ENCODE results near the gene HK1. TPM values are rescaled to one million over a fixed set of nuclear protein-coding genes. Genes with fewer than 3 reads are reported as not detected.

Gene HK1
- total and polyA plus RNA-seq, 2 donors (not counting 1 experiment from before 2014, with no cell fraction given) = 24.7 to 40.8 TPM

DNA sequence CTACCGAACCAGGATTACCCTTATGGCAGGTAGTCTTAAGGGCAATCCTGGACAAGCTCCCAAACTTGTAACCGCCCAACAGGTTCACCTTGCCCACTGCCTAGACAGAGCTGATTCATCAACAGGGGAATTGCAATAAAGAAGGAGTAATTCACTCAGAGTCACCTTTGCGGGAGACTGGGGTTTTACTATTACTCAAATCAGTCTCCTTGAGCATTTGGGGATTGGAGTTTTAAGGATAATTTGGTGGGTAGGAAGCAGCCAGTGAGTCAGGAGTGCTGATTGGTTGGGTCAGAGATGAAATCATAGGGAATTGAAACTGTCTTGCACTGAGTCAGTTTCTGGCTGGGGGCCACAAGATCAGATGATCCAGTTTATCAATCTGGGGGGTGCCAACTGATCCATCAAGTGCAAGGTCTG is 25.3 kb downstream of the HK1 start:
- no peak overlapping the region for H2AFZ ChIP-seq (ENCODE audit: insufficient read depth, low read depth, low read length, poor library complexity, severe bottlenecking)
- TF ChIP-seq EZH2 (IDR thresholded peaks at IDR 0.05; ENCODE audit: borderline replicate concordance, insufficient read depth, low read depth, low read length, poor library complexity, severe bottlenecking) = no peak
- TF ChIP-seq, protein P1, sequence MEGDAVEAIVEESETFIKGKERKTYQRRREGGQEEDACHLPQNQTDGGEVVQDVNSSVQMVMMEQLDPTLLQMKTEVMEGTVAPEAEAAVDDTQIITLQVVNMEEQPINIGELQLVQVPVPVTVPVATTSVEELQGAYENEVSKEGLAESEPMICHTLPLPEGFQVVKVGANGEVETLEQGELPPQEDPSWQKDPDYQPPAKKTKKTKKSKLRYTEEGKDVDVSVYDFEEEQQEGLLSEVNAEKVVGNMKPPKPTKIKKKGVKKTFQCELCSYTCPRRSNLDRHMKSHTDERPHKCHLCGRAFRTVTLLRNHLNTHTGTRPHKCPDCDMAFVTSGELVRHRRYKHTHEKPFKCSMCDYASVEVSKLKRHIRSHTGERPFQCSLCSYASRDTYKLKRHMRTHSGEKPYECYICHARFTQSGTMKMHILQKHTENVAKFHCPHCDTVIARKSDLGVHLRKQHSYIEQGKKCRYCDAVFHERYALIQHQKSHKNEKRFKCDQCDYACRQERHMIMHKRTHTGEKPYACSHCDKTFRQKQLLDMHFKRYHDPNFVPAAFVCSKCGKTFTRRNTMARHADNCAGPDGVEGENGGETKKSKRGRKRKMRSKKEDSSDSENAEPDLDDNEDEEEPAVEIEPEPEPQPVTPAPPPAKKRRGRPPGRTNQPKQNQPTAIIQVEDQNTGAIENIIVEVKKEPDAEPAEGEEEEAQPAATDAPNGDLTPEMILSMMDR (IDR thresholded peaks at IDR 0.05) = no peak
- WGBS (ENCODE audit: insufficient coverage) = 88% methylated on average over 1 of the region's 3 CpGs
- ChIA-PET POLR2A (no interaction called here), CTCF (no interaction called here)
- H3K4me1 ChIP-seq (ENCODE audit: control insufficient read depth in 2 of 2, insufficient read depth in 2 of 2, low read length in 2 of 2) = no peaks in the 10 kb centered on the region
- no peaks in the 10 kb centered on the region for H3K79me2 ChIP-seq (ENCODE audit: control insufficient read depth, insufficient read depth, low read length)
- H3K9me3 ChIP-seq (ENCODE audit: control extremely low read depth in 1 of 3, control insufficient read depth in 2 of 3, insufficient read depth in 1 of 3, low read length in 2 of 3) = no peaks in the 10 kb centered on the region
- DNase-seq (no peak), ATAC-seq (ENCODE audit: low read depth) (no peak)
- no peak overlapping the region for H3K9ac ChIP-seq (ENCODE audit: low read length)
- H3K4me2 ChIP-seq (replicated peaks; ENCODE audit: low read depth, low read length, poor library complexity, severe bottlenecking) = no peak overlapping the region
- Mint-ChIP-seq H3K27me3 (peaks cover 3% of the 10 kb centered on the region), H3K4me1 (no peaks in the 10 kb centered on the region), H3K4me3 (no peak overlapping the region), H3K27ac (no peak overlapping the region), H3K9me3 (ENCODE audit: insufficient read depth) (no peaks in the 10 kb centered on the region)
- H4K20me1 ChIP-seq (ENCODE audit: control insufficient read depth, insufficient read depth, low read length, poor library complexity, severe bottlenecking) = no peaks in the 10 kb centered on the region
- no peak overlapping the region for H3K4me3 ChIP-seq (ENCODE audit: control extremely low read depth in 1 of 5, extremely low read depth in 1 of 5, insufficient read depth in 1 of 5, low read depth in 2 of 5, low read length in 4 of 5)
- intact Hi-C loops (cut with micrococcal nuclease) = no loop called here
- no peaks in the 10 kb centered on the region for H3K27me3 ChIP-seq (replicated peaks in 1 of 4; ENCODE audit: control extremely low read depth in 1 of 4, control insufficient read depth in 3 of 4, insufficient read depth in 4 of 4, low read length in 3 of 4)
- H3K36me3 ChIP-seq (replicated peaks in 1 of 2; ENCODE audit: control extremely low read depth in 1 of 2, control insufficient read depth in 1 of 2, extremely low read depth in 1 of 2, insufficient read depth in 2 of 2, low read length in 1 of 2) = no peaks in the 10 kb centered on the region
- no peak overlapping the region for H3K27ac ChIP-seq (ENCODE audit: low read length in 2 of 2)

DNA sequence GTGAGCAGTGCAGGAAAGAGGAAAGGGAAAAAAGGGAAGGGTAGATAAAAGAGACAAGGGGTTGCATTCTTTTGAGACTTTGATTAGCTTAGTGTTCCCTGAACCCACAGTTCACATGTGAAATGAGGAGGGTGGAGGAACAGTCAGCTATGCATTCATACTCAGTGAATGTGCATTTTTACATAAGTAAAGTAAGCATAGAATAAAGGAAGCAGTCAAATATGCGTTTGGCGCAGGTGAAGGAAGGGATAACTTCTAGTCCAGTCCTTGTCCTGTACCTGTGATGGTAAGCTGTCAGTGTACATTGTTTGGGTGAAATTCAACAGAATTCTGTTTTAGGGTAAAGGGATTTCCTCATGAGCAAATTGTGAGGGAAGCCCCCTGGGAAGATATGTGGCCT is 28.1 kb downstream of the HK1 start:
- Histone ChIP-seq H3K27me3 (replicated peaks in 1 of 4; ENCODE audit: control extremely low read depth in 1 of 4, control insufficient read depth in 3 of 4, insufficient read depth in 4 of 4, low read length in 3 of 4) (no peaks in the 10 kb centered on the region), H3K9ac (ENCODE audit: low read length) (no peak overlapping the region), H3K4me1 (ENCODE audit: control insufficient read depth in 2 of 2, insufficient read depth in 2 of 2, low read length in 2 of 2) (no peaks in the 10 kb centered on the region), H3K27ac (ENCODE audit: low read length in 2 of 2) (no peak overlapping the region), H3K4me3 (ENCODE audit: control extremely low read depth in 1 of 5, extremely low read depth in 1 of 5, insufficient read depth in 1 of 5, low read depth in 2 of 5, low read length in 4 of 5) (no peak overlapping the region), H3K9me3 (ENCODE audit: control extremely low read depth in 1 of 3, control insufficient read depth in 2 of 3, insufficient read depth in 1 of 3, low read length in 2 of 3) (no peaks in the 10 kb centered on the region), H3K4me2 (replicated peaks; ENCODE audit: low read depth, low read length, poor library complexity, severe bottlenecking) (no peak overlapping the region), H2AFZ (ENCODE audit: insufficient read depth, low read depth, low read length, poor library complexity, severe bottlenecking) (no peak overlapping the region), H3K79me2 (ENCODE audit: control insufficient read depth, insufficient read depth, low read length) (no peaks in the 10 kb centered on the region), H4K20me1 (ENCODE audit: control insufficient read depth, insufficient read depth, low read length, poor library complexity, severe bottlenecking) (no peaks in the 10 kb centered on the region), H3K36me3 (replicated peaks in 1 of 2; ENCODE audit: control extremely low read depth in 1 of 2, control insufficient read depth in 1 of 2, extremely low read depth in 1 of 2, insufficient read depth in 2 of 2, low read length in 1 of 2) (no peaks in the 10 kb centered on the region)
- Mint-ChIP-seq H3K4me3 (no peak overlapping the region), H3K27ac (no peak overlapping the region), H3K27me3 (peaks cover 3% of the 10 kb centered on the region), H3K9me3 (ENCODE audit: insufficient read depth) (no peaks in the 10 kb centered on the region), H3K4me1 (no peaks in the 10 kb centered on the region)
- CTCF ChIA-PET = no interaction called here
- POLR2A ChIA-PET = no interaction called here
- 100% methylated on average over 2 of the region's 2 CpGs for WGBS (ENCODE audit: insufficient coverage)
- DNase-seq (no peak), ATAC-seq (ENCODE audit: low read depth) (no peak)
- no peak for TF ChIP-seq EZH2 (IDR thresholded peaks at IDR 0.05; ENCODE audit: borderline replicate concordance, insufficient read depth, low read depth, low read length, poor library complexity, severe bottlenecking)
- TF ChIP-seq, protein P1 (IDR thresholded peaks at IDR 0.05) = no peak
- intact Hi-C loops (cut with micrococcal nuclease) = no loop called here
